HUES64 (cell line): ENCODE results near the gene HS3ST3A1.
"Not testable (repeated sequence)": the region's sequence is repeated elsewhere in the genome, so short reads cannot be mapped to it uniquely, and the experiment has no call there.

ENCODE experiments used
- H3K27ac ChIP-seq: 2 replicates; pipeline ENCODE4 v1.7.0; 2013; ENCODE audit warnings: low read depth, low read length, inconsistent platforms
- H3K27me3 ChIP-seq: 2 replicates; pipeline ENCODE4 v1.6.1; 2013; ENCODE audit warnings: mild to moderate bottlenecking, low read length; ENCODE audit not compliant: insufficient read depth
- H3K36me3 ChIP-seq: 2 replicates; pipeline ENCODE4 v1.6.1; 2013; ENCODE audit warnings: mild to moderate bottlenecking, low read length; ENCODE audit not compliant: insufficient read depth
- H3K4me1 ChIP-seq: 2 replicates; pipeline ENCODE4 v1.6.1; 2013; ENCODE audit warnings: mild to moderate bottlenecking, low read length, moderate library complexity; ENCODE audit not compliant: insufficient read depth
- H3K4me3 ChIP-seq: 2 replicates; pipeline ENCODE4 v1.5.1; 2013; ENCODE audit warnings: mild to moderate bottlenecking, low read length, moderate library complexity
- H3K9ac ChIP-seq: 2 replicates; pipeline ENCODE4 v1.6.1; 2013; ENCODE audit warnings: mild to moderate bottlenecking, low read depth, low read length
- H3K9me3 ChIP-seq: 2 replicates; pipeline ENCODE4 v1.6.1; 2013; ENCODE audit warnings: low read depth, low read length; ENCODE audit not compliant: insufficient read depth
- WGBS: fragments of 150-250, 120-280 bp; methylation state at CpG from one replicate; pipeline ENCODE4 v1.1.7; 2013; ENCODE audit warnings: missing lambda C conversion rate; 5-methylcytosine and 5-hydroxymethylcytosine counted together

The HS3ST3A1 gene

GRCh38 chr17:13548576-13548975, 53.2 kb downstream of the HS3ST3A1 start:
- not testable (repeated sequence) for H3K36me3 ChIP-seq, H3K27ac ChIP-seq

GRCh38 chr17:13546851-13547250, 54.9 kb downstream of the HS3ST3A1 start:
- no peaks in the 10 kb centered on the region for H3K9me3 ChIP-seq
- H3K9ac ChIP-seq: no peak overlapping the region
- 90% methylated on average over 2 of the region's 2 CpGs for WGBS
- H3K36me3 ChIP-seq: no peaks in the 10 kb centered on the region
- H3K4me1 ChIP-seq: peaks cover 13% of the 10 kb centered on the region
- no peak overlapping the region for H3K4me3 ChIP-seq
- H3K27ac ChIP-seq: no peak overlapping the region
- no peaks in the 10 kb centered on the region for H3K27me3 ChIP-seq

More at GRCh38 chr17:13548576-13548975, 53.2 kb downstream of the HS3ST3A1 start:
- not testable (repeated sequence) for H3K9me3 ChIP-seq, H3K4me3 ChIP-seq, H3K9ac ChIP-seq, H3K27me3 ChIP-seq
- peaks cover 17% of the 10 kb centered on the region for H3K4me1 ChIP-seq
- WGBS: 80% methylated on average over 6 of the region's 6 CpGs

- Histone ChIP-seq H3K27me3 (no peaks in the 10 kb centered on the region), H3K4me3 (no peak overlapping the region), H3K9ac (no peak overlapping the region), H3K27ac (no peak overlapping the region), H3K4me1 (peaks cover 13% of the 10 kb centered on the region), H3K9me3 (no peaks in the 10 kb centered on the region), H3K36me3 (no peaks in the 10 kb centered on the region)
- 60% methylated on average over 8 of the region's 8 CpGs for WGBS
Observed at GRCh38 chr17:13545941-13546340, 55.8 kb downstream of the HS3ST3A1 start.

GRCh38 chr17:13544765-13545164, 57.0 kb downstream of the HS3ST3A1 start:
- Histone ChIP-seq H3K27ac (no peak overlapping the region), H3K36me3 (no peaks in the 10 kb centered on the region), H3K4me1 (peaks cover 13% of the 10 kb centered on the region), H3K4me3 (no peak overlapping the region), H3K27me3 (no peaks in the 10 kb centered on the region), H3K9me3 (no peaks in the 10 kb centered on the region), H3K9ac (no peak overlapping the region)
- 96% methylated on average over 9 of the region's 9 CpGs for WGBS

GRCh38 chr17:13544292-13544691, 57.4 kb downstream of the HS3ST3A1 start:
- H3K4me3 ChIP-seq: no peak overlapping the region
- H3K27ac ChIP-seq: no peak overlapping the region
- WGBS: 84% methylated on average over 7 of the region's 7 CpGs
- H3K4me1 ChIP-seq: peaks cover 13% of the 10 kb centered on the region
- no peaks in the 10 kb centered on the region for H3K36me3 ChIP-seq
- H3K27me3 ChIP-seq: no peaks in the 10 kb centered on the region
- H3K9ac ChIP-seq: no peak overlapping the region
- H3K9me3 ChIP-seq: 0 out of 2 replicates have a peak, but pooled peaks cover under 1% of the 10 kb centered on the region

- Histone ChIP-seq H3K9ac (no peak overlapping the region), H3K4me1 (peaks cover 13% of the 10 kb centered on the region), H3K27ac (no peak overlapping the region), H3K27me3 (no peaks in the 10 kb centered on the region), H3K9me3 (peaks cover 6% of the 10 kb centered on the region; the same call in 1 of the 2 replicates), H3K36me3 (no peaks in the 10 kb centered on the region), H3K4me3 (no peak overlapping the region)
Observed at GRCh38 chr17:13542636-13543035, 59.1 kb downstream of the HS3ST3A1 start.

- peaks cover 6% of the 10 kb centered on the region; the same call in 1 of the 2 replicates for H3K9me3 ChIP-seq
- no peak overlapping the region for H3K9ac ChIP-seq
- WGBS: 87% methylated on average over 2 of the region's 2 CpGs
- no peak overlapping the region for H3K27ac ChIP-seq
- H3K27me3 ChIP-seq: no peaks in the 10 kb centered on the region
- H3K4me3 ChIP-seq: no peak overlapping the region
- H3K4me1 ChIP-seq: peaks cover 13% of the 10 kb centered on the region
- no peaks in the 10 kb centered on the region for H3K36me3 ChIP-seq
Observed at GRCh38 chr17:13541032-13541480, 60.7 kb downstream of the HS3ST3A1 start.

GRCh38 chr17:13540546-13540945, 61.2 kb downstream of the HS3ST3A1 start:
- no peak overlapping the region for H3K4me3 ChIP-seq
- no peaks in the 10 kb centered on the region for H3K27me3 ChIP-seq
- H3K27ac ChIP-seq: no peak overlapping the region
- no peaks in the 10 kb centered on the region for H3K36me3 ChIP-seq
- peaks cover 6% of the 10 kb centered on the region; the same call in 1 of the 2 replicates for H3K9me3 ChIP-seq
- H3K9ac ChIP-seq: no peak overlapping the region
- peaks cover 13% of the 10 kb centered on the region for H3K4me1 ChIP-seq
- 97% methylated on average over 2 of the region's 2 CpGs for WGBS

GRCh38 chr17:13539421-13539820, 62.3 kb downstream of the HS3ST3A1 start:
- peaks cover 6% of the 10 kb centered on the region; the same call in 1 of the 2 replicates for H3K9me3 ChIP-seq
- no peak overlapping the region for H3K4me3 ChIP-seq
- WGBS: 93% methylated on average over 5 of the region's 5 CpGs
- H3K27ac ChIP-seq: no peak overlapping the region
- H3K27me3 ChIP-seq: no peaks in the 10 kb centered on the region
- no peaks in the 10 kb centered on the region for H3K36me3 ChIP-seq
- peaks cover 9% of the 10 kb centered on the region for H3K4me1 ChIP-seq
- no peak overlapping the region for H3K9ac ChIP-seq

- H3K27ac ChIP-seq: no peak overlapping the region
- H3K4me3 ChIP-seq: no peak overlapping the region
- H3K36me3 ChIP-seq: no peaks in the 10 kb centered on the region
- H3K27me3 ChIP-seq: no peaks in the 10 kb centered on the region
- no peak overlapping the region for H3K9ac ChIP-seq
- H3K9me3 ChIP-seq: peaks cover 6% of the 10 kb centered on the region; the same call in 1 of the 2 replicates
- 93% methylated on average over 4 of the region's 4 CpGs for whole genome bisulfite sequencing
- H3K4me1 ChIP-seq: peaks cover 4% of the 10 kb centered on the region
Observed at GRCh38 chr17:13538841-13539411, 62.8 kb downstream of the HS3ST3A1 start.

GRCh38 chr17:13537871-13538643, 63.7 kb downstream of the HS3ST3A1 start:
- Histone ChIP-seq H3K36me3 (no peaks in the 10 kb centered on the region), H3K4me1 (no peaks in the 10 kb centered on the region), H3K27ac (no peak overlapping the region), H3K27me3 (no peaks in the 10 kb centered on the region), H3K9me3 (peaks cover 6% of the 10 kb centered on the region; the same call in 1 of the 2 replicates), H3K9ac (no peak overlapping the region), H3K4me3 (no peak overlapping the region)
- WGBS: 95% methylated on average over 5 of the region's 6 CpGs
